HUES48 (cell line): ENCODE measurements around the gene ANK2.

Experiments used
- H3K27ac ChIP-seq: one replicate; pipeline ENCODE4 v1.7.0; 2013; ENCODE audit warnings: low read depth, low read length, inconsistent platforms
- H3K27me3 ChIP-seq: 2 replicates; pipeline ENCODE4 v1.6.1; 2013; ENCODE audit warnings: mild to moderate bottlenecking, low read length; ENCODE audit not compliant: control insufficient read depth, insufficient read depth
- H3K36me3 ChIP-seq: 2 replicates; pipeline ENCODE4 v1.6.1; 2013; ENCODE audit warnings: low read length; ENCODE audit not compliant: control insufficient read depth, insufficient read depth
- H3K4me1 ChIP-seq: 2 replicates; pipeline ENCODE4 v1.6.1; 2013; ENCODE audit warnings: mild to moderate bottlenecking, low read length; ENCODE audit not compliant: control insufficient read depth, insufficient read depth
- H3K4me3 ChIP-seq: 2 replicates; pipeline ENCODE4 v1.5.1; 2013; ENCODE audit warnings: mild to moderate bottlenecking, low read depth, low read length
- H3K9ac ChIP-seq: 2 replicates; pipeline ENCODE4 v1.6.1; 2013; ENCODE audit warnings: mild to moderate bottlenecking, low read depth, low read length, moderate library complexity
- H3K9me3 ChIP-seq: 2 replicates; pipeline ENCODE4 v1.6.1; 2013; ENCODE audit warnings: low read length; ENCODE audit not compliant: control insufficient read depth, insufficient read depth

Gene ANK2

GRCh38 chr4:113070755-113071154 lies 21.3 kb downstream of the ANK2 start:
- no peak overlapping the region for H3K9ac ChIP-seq
- H3K36me3 ChIP-seq, result no peaks in the 10 kb centered on the region
- H3K4me1 ChIP-seq, result peaks cover 8% of the 10 kb centered on the region; the same call in 1 of the 2 replicates
- no peak overlapping the region for H3K27ac ChIP-seq
- H3K9me3 ChIP-seq, result no peaks in the 10 kb centered on the region
- no peaks in the 10 kb centered on the region for H3K27me3 ChIP-seq
- H3K4me3 ChIP-seq, result no peak overlapping the region

- Histone ChIP-seq H3K27ac (no peak overlapping the region), H3K9me3 (no peaks in the 10 kb centered on the region), H3K9ac (no peak overlapping the region), H3K4me3 (no peak overlapping the region), H3K36me3 (no peaks in the 10 kb centered on the region), H3K27me3 (no peaks in the 10 kb centered on the region), H3K4me1 (peaks cover 8% of the 10 kb centered on the region; the same call in 1 of the 2 replicates)
Measured at GRCh38 chr4:113071274-113071673, 21.8 kb downstream of the ANK2 start.

GRCh38 chr4:113071805-113072204 lies 22.4 kb downstream of the ANK2 start:
- H3K27ac ChIP-seq, result no peak overlapping the region
- H3K9me3 ChIP-seq, result no peaks in the 10 kb centered on the region
- peaks cover 6% of the 10 kb centered on the region; the same call in 1 of the 2 replicates for H3K4me1 ChIP-seq
- H3K4me3 ChIP-seq, result no peak overlapping the region
- H3K9ac ChIP-seq, result no peak overlapping the region
- no peaks in the 10 kb centered on the region for H3K27me3 ChIP-seq
- H3K36me3 ChIP-seq, result no peaks in the 10 kb centered on the region

- Histone ChIP-seq H3K27me3 (no peaks in the 10 kb centered on the region), H3K9me3 (no peaks in the 10 kb centered on the region), H3K4me1 (peaks cover 11% of the 10 kb centered on the region; the same call in 1 of the 2 replicates), H3K27ac (no peak overlapping the region), H3K4me3 (no peak overlapping the region), H3K36me3 (no peaks in the 10 kb centered on the region), H3K9ac (no peak overlapping the region)
Measured at GRCh38 chr4:113073451-113074005, 24.1 kb downstream of the ANK2 start.

GRCh38 chr4:113077575-113077974 lies 28.1 kb downstream of the ANK2 start:
- H3K4me1 ChIP-seq, result peaks cover 11% of the 10 kb centered on the region; the same call in 1 of the 2 replicates
- no peak overlapping the region for H3K4me3 ChIP-seq
- H3K9me3 ChIP-seq, result no peaks in the 10 kb centered on the region
- H3K36me3 ChIP-seq, result no peaks in the 10 kb centered on the region
- peak overlapping the region; percentile 0 for H3K27ac ChIP-seq
- no peak overlapping the region for H3K9ac ChIP-seq
- H3K27me3 ChIP-seq, result no peaks in the 10 kb centered on the region

GRCh38 chr4:113078066-113078465 lies 28.6 kb downstream of the ANK2 start:
- H3K4me1 ChIP-seq, result peaks cover 11% of the 10 kb centered on the region; the same call in 1 of the 2 replicates
- H3K9me3 ChIP-seq, result no peaks in the 10 kb centered on the region
- H3K4me3 ChIP-seq, result no peak overlapping the region
- H3K36me3 ChIP-seq, result no peaks in the 10 kb centered on the region
- no peak overlapping the region for H3K27ac ChIP-seq
- H3K27me3 ChIP-seq, result no peaks in the 10 kb centered on the region
- H3K9ac ChIP-seq, result no peak overlapping the region

GRCh38 chr4:113080050-113080449 lies 30.6 kb downstream of the ANK2 start:
- Histone ChIP-seq H3K9me3 (no peaks in the 10 kb centered on the region), H3K4me3 (no peak overlapping the region), H3K36me3 (no peaks in the 10 kb centered on the region), H3K27ac (no peak overlapping the region), H3K27me3 (no peaks in the 10 kb centered on the region), H3K4me1 (peaks cover 5% of the 10 kb centered on the region; the same call in 1 of the 2 replicates), H3K9ac (no peak overlapping the region)

GRCh38 chr4:113080624-113081023 lies 31.2 kb downstream of the ANK2 start:
- H3K27ac ChIP-seq, result no peak overlapping the region
- H3K9me3 ChIP-seq, result no peaks in the 10 kb centered on the region
- no peak overlapping the region for H3K9ac ChIP-seq
- H3K36me3 ChIP-seq, result no peaks in the 10 kb centered on the region
- no peak overlapping the region for H3K4me3 ChIP-seq
- H3K4me1 ChIP-seq, result peaks cover 5% of the 10 kb centered on the region; the same call in 1 of the 2 replicates
- no peaks in the 10 kb centered on the region for H3K27me3 ChIP-seq

- H3K9ac ChIP-seq, result no peak overlapping the region
- H3K36me3 ChIP-seq, result no peaks in the 10 kb centered on the region
- no peaks in the 10 kb centered on the region for H3K4me1 ChIP-seq
- no peak overlapping the region for H3K27ac ChIP-seq
- no peak overlapping the region for H3K4me3 ChIP-seq
- no peaks in the 10 kb centered on the region for H3K9me3 ChIP-seq
- no peaks in the 10 kb centered on the region for H3K27me3 ChIP-seq
Measured at GRCh38 chr4:113083346-113083745, 33.9 kb downstream of the ANK2 start.

- H3K4me3 ChIP-seq, result no peak overlapping the region
- H3K27ac ChIP-seq, result no peak overlapping the region
Measured at GRCh38 chr4:113086172-113086695, 36.8 kb downstream of the ANK2 start.

GRCh38 chr4:113088050-113088449 lies 38.6 kb downstream of the ANK2 start:
- Histone ChIP-seq H3K9ac (no peak overlapping the region), H3K4me1 (no peaks in the 10 kb centered on the region), H3K36me3 (no peaks in the 10 kb centered on the region), H3K9me3 (no peaks in the 10 kb centered on the region), H3K27me3 (no peaks in the 10 kb centered on the region), H3K4me3 (no peak overlapping the region), H3K27ac (no peak overlapping the region)

More at GRCh38 chr4:113086172-113086695, 36.8 kb downstream of the ANK2 start:
- Histone ChIP-seq H3K9me3 (no peaks in the 10 kb centered on the region), H3K27me3 (no peaks in the 10 kb centered on the region), H3K9ac (no peak overlapping the region), H3K4me1 (no peaks in the 10 kb centered on the region), H3K36me3 (no peaks in the 10 kb centered on the region)
